ENCODE data around the gene ACSM3. TPM values are rescaled to one million over a fixed set of nuclear protein-coding genes. Genes with fewer than 3 reads are reported as not detected.

ACSM3 gene
- total and polyA plus RNA-seq, 10 of the 15 experiments (the other 5 are each of a cell fraction or from before 2014, with no cell fraction given): 4.9 to 21.0 (median 7.0) TPM

DNA sequence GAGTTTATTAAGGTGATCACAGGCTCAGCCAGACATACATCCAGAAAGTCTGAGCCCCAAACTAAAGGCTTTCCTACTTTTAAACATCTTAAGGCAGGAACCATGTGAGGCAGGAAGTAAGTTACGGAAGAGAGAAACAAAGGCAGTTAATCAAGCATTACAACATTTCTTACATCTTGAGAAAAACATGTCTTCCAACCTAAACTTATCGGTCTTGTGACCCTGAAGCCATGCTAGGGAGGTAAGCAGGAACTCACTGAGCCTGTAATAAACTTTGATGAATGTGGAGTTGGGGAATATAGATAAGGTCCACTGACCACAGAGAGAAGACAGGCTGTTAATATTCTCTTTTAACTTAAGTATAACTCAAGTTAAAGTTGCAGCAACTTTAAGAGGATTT lies 3.5 kb upstream of the ACSM3 start (continued):
- no peak for TF ChIP-seq NFIC (IDR thresholded peaks at IDR 0.05; ENCODE audit: low read depth, low read length)
- TF ChIP-seq SRF (IDR thresholded peaks at IDR 0.05; ENCODE audit: low read depth in 2 of 2, low read length in 2 of 2): no peak
- TF ChIP-seq EZH2 (IDR thresholded peaks at IDR 0.05; ENCODE audit: borderline replicate concordance, control insufficient read depth, low read depth, low read length): no peak
- TF ChIP-seq NRF1 (conservative IDR thresholded peaks at IDR 0.05; ENCODE audit: low read depth, low read length): no peak

DNA sequence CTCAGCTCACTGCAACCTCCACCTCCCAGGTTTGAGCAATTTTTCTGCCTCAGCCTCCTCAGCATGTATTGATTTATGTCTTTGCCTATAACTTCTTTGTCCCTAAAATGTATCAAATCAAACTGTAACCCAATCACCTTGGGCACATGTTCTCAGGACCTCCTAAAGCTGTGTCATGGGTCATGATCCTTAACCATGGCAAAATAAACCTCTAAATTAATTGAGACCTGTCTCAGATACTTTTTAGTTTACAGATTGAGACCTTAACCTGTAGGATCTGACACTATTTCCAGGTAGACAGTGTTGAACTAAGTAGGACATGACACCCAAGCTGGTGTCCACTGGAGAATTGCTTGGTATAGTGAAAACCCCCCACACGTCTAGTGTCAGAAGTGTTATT lies 2.6 kb upstream of the ACSM3 start:
- no TSS peak for BruUV-seq (replicated peaks)
- TF ChIP-seq NFXL1 (IDR thresholded peaks at IDR 0.05; ENCODE audit: borderline replicate concordance) (no peak), MTA3 (IDR thresholded peaks at IDR 0.05; ENCODE audit: borderline replicate concordance, low read length) (no peak), NBN (IDR thresholded peaks at IDR 0.05) (no peak), CHD1 (IDR thresholded peaks at IDR 0.05; ENCODE audit: low read depth, low read length) (no peak)
- CTCF ChIA-PET: interaction anchor here (0.6 kb wide), 2 partner anchors 422 to 1652 kb away, joined by 4 to 7 read pairs; no protein-coding TSS in a partner anchor
- H3K4me1 ChIP-seq (ENCODE audit: control insufficient read depth, insufficient read depth, low read length): peaks cover 2% of the 10 kb centered on the region; the same call in 1 of the 2 replicates
- in situ Hi-C loops (cut with MboI) (no loop called here), intact Hi-C loops (cut with micrococcal nuclease; ENCODE audit: unreplicated experiment) (no loop called here)
- no peak for FAIRE-seq
- H3K27ac ChIP-seq (ENCODE audit: control insufficient read depth, insufficient read depth): no peak overlapping the region
- H3K36me3 ChIP-seq (ENCODE audit: control insufficient read depth in 2 of 2, insufficient read depth in 2 of 2, low read length in 1 of 2): no peaks in the 10 kb centered on the region
- no peak overlapping the region for H3K4me3 ChIP-seq
- no peak for ATAC-seq
- RAD21 ChIA-PET (ENCODE audit: unreplicated experiment): no interaction called here
- no peak overlapping the region for H3K9ac ChIP-seq (ENCODE audit: control insufficient read depth, insufficient read depth, low read length)
- no peaks in the 10 kb centered on the region for H3K79me2 ChIP-seq (ENCODE audit: control insufficient read depth, insufficient read depth, low read length)
- SMC1A ChIA-PET (ENCODE audit: uncharacterized antibody, unreplicated experiment): no interaction called here
- POLR2A ChIA-PET: no interaction called here
- 0% methylated on average over 1 of the region's 1 CpG for WGBS (ENCODE audit: insufficient coverage, insufficient replicate concordance, low lambda C conversion rate, missing lambda C conversion rate)
- peaks cover 2% of the 10 kb centered on the region; the same call in 1 of the 3 replicates for H3K9me3 ChIP-seq (replicated peaks; ENCODE audit: control insufficient read depth, insufficient read depth, low read length)
- no peak for DNase-seq (ENCODE audit: low read depth, low spot score)
- no peak overlapping the region for H2AFZ ChIP-seq (ENCODE audit: control insufficient read depth, low read depth, low read length)
- H4K20me1 ChIP-seq (ENCODE audit: control insufficient read depth, insufficient read depth): no peaks in the 10 kb centered on the region
- no peak overlapping the region for H3K4me2 ChIP-seq (ENCODE audit: control insufficient read depth, insufficient read depth)
- H3K27me3 ChIP-seq (replicated peaks in 1 of 2; ENCODE audit: control insufficient read depth in 2 of 2, insufficient read depth in 2 of 2, low read length in 1 of 2): no peaks in the 10 kb centered on the region
